T-helper 17 cell (primary cell): ENCODE data around the gene FAM168B. TPM values are rescaled to one million over a fixed set of nuclear protein-coding genes. Genes with fewer than 3 reads are reported as not detected.
A peak's percentile ranks its signal among the peaks of the same experiment; 100 is the strongest.
"Not testable (repeated sequence)": the region's sequence is repeated elsewhere in the genome, so short reads cannot be mapped to it uniquely, and the experiment has no call there.

Experiments
- ATAC-seq: fragments of 150-1000 bp; cut with Tn5 transposase; 2 replicates; pipeline ENCODE4 v1.10.0; 2021; ENCODE audit warnings: mild to moderate bottlenecking, moderate library complexity
- DNase-seq, 3 donors: peaks; one replicate each; pipeline versions ENCODE4 v3.0.0 to v3.0.0-alpha.2; 2020 to 2021
- H3K9me3 ChIP-seq: one replicate; pipeline ENCODE4 v1.7.0; 2013; ENCODE audit warnings: low read length, mild to moderate bottlenecking; ENCODE audit not compliant: control insufficient read depth, poor library complexity, severe bottlenecking
- H3K27ac Mint-ChIP-seq: one replicate; pipeline ENCODE4 v1.8.0; 2022; ENCODE audit warnings: mild to moderate bottlenecking, moderate library complexity, mixed read lengths
- H3K27me3 Mint-ChIP-seq: one replicate; pipeline ENCODE4 v1.8.0; 2022; ENCODE audit warnings: mixed read lengths
- H3K36me3 Mint-ChIP-seq: one replicate; pipeline ENCODE4 v1.8.0; 2022; ENCODE audit warnings: low read depth, mixed read lengths
- H3K4me1 Mint-ChIP-seq: one replicate; pipeline ENCODE4 v1.8.0; 2022; ENCODE audit warnings: mild to moderate bottlenecking, mixed read lengths
- H3K4me3 Mint-ChIP-seq: one replicate; pipeline ENCODE4 v1.8.0; 2022; ENCODE audit warnings: mild to moderate bottlenecking, moderate library complexity, mixed read lengths
- total RNA-seq, 4 donors: library from RNA in 2 of 4; stranded (reverse) in 2 of 4; gene quantifications; one replicate each; pipeline ENCODE4 v1.2.3 and lab custom pipeline; 2022 to 2026

Gene FAM168B
- total RNA-seq, 2 donors from 2014 or later = 56.1 to 71.2 TPM

- H3K36me3 Mint-ChIP-seq, H3K27ac Mint-ChIP-seq, H3K9me3 ChIP-seq, DNase-seq, ATAC-seq, H3K27me3 Mint-ChIP-seq: not testable (repeated sequence)
- peaks cover 36% of the 10 kb centered on the region for H3K4me1 Mint-ChIP-seq
- peak overlapping the region; percentile 22 for H3K4me3 Mint-ChIP-seq
Measured at GRCh38 chr2:131114950-131115349, 21.7 kb upstream of the FAM168B start.

- Mint-ChIP-seq H3K36me3 (peaks cover 2% of the 10 kb centered on the region), H3K27me3 (no peaks in the 10 kb centered on the region), H3K27ac (peak overlapping the region; percentile 80), H3K4me3 (no peak overlapping the region), H3K4me1 (peaks cover 38% of the 10 kb centered on the region)
- no peak for ATAC-seq
- DNase-seq = no peak
- H3K9me3 ChIP-seq = no peaks in the 10 kb centered on the region
Measured at GRCh38 chr2:131113566-131114227, 20.4 kb upstream of the FAM168B start.

- H3K27me3 Mint-ChIP-seq = no peaks in the 10 kb centered on the region
- H3K4me3 Mint-ChIP-seq = no peak overlapping the region
- H3K36me3 Mint-ChIP-seq = peaks cover 2% of the 10 kb centered on the region
- no peaks in the 10 kb centered on the region for H3K9me3 ChIP-seq
- H3K4me1 Mint-ChIP-seq = peaks cover 36% of the 10 kb centered on the region
- H3K27ac Mint-ChIP-seq = peak overlapping the region; percentile 80
- no peak for DNase-seq
- ATAC-seq = no peak
Measured at GRCh38 chr2:131112529-131112928, 19.3 kb upstream of the FAM168B start.

- ATAC-seq = no peak
Measured at GRCh38 chr2:131105950-131106801, 12.9 kb upstream of the FAM168B start.

GRCh38 chr2:131105156-131105949, 12.1 kb upstream of the FAM168B start, which contains the start of gene PLEKHB2:
PLEKHB2 (plus strand) TSS chr2:131105336; CDS start chr2:131120942, 15,606 bp downstream.
- Mint-ChIP-seq H3K27ac (peak within 1 kb of the TSS; percentile 99), H3K36me3 (peaks cover 5% of the 10 kb centered on the region), H3K4me3 (peak within 1 kb of the TSS; percentile 98), H3K4me1 (peaks cover 33% of the 10 kb centered on the region), H3K27me3 (no peaks in the 10 kb centered on the region)
- ATAC-seq (peak; percentile 76), DNase-seq (peak; percentile 92 to 95 (median 92))
- no peaks in the 10 kb centered on the region for H3K9me3 ChIP-seq

More at GRCh38 chr2:131105950-131106801, 12.9 kb upstream of the FAM168B start:
- H3K9me3 ChIP-seq = no peaks in the 10 kb centered on the region
- DNase-seq = no peak
- Mint-ChIP-seq H3K27me3 (no peaks in the 10 kb centered on the region), H3K27ac (peak overlapping the region; percentile 99), H3K36me3 (peaks cover 5% of the 10 kb centered on the region), H3K4me3 (peak overlapping the region; percentile 98), H3K4me1 (peaks cover 38% of the 10 kb centered on the region)

GRCh38 chr2:131104487-131105155, 11.4 kb upstream of the FAM168B start:
- H3K27me3 Mint-ChIP-seq = no peaks in the 10 kb centered on the region
- peaks cover 33% of the 10 kb centered on the region for H3K4me1 Mint-ChIP-seq
- peak overlapping the region; percentile 99 for H3K27ac Mint-ChIP-seq
- DNase-seq (peak; percentile 13 to 46 (median 20)), ATAC-seq (peak; percentile 80)
- peak overlapping the region; percentile 98 for H3K4me3 Mint-ChIP-seq
- H3K36me3 Mint-ChIP-seq = peaks cover 5% of the 10 kb centered on the region
- no peaks in the 10 kb centered on the region for H3K9me3 ChIP-seq

GRCh38 chr2:131103165-131103564, 9.9 kb upstream of the FAM168B start:
- Mint-ChIP-seq H3K4me3 (no peak overlapping the region), H3K27ac (no peak overlapping the region), H3K36me3 (peaks cover 5% of the 10 kb centered on the region), H3K27me3 (no peaks in the 10 kb centered on the region), H3K4me1 (peaks cover 28% of the 10 kb centered on the region)
- no peak for ATAC-seq
- DNase-seq = no peak
- H3K9me3 ChIP-seq = no peaks in the 10 kb centered on the region

GRCh38 chr2:131094463-131095281, 1.4 kb upstream of the FAM168B start:
- Mint-ChIP-seq H3K4me3 (peak overlapping the region; percentile 21), H3K4me1 (peaks cover 4% of the 10 kb centered on the region), H3K36me3 (peaks cover 2% of the 10 kb centered on the region), H3K27me3 (no peaks in the 10 kb centered on the region), H3K27ac (peak overlapping the region; percentile 98)
- H3K9me3 ChIP-seq = no peaks in the 10 kb centered on the region
- DNase-seq (no peak), ATAC-seq (no peak)

GRCh38 chr2:131093696-131094462, 619 bp upstream of the FAM168B start:
- peak overlapping the region; percentile 95 for H3K4me3 Mint-ChIP-seq
- H3K9me3 ChIP-seq = no peaks in the 10 kb centered on the region
- H3K27me3 Mint-ChIP-seq = no peaks in the 10 kb centered on the region
- ATAC-seq = peak; percentile 80
- DNase-seq = peak in 1 of 3 donors; percentile 66
- peaks cover 2% of the 10 kb centered on the region for H3K36me3 Mint-ChIP-seq
- peak overlapping the region; percentile 98 for H3K27ac Mint-ChIP-seq
- peaks cover 4% of the 10 kb centered on the region for H3K4me1 Mint-ChIP-seq

GRCh38 chr2:131092458-131093005, 728 bp downstream of the FAM168B start:
- ATAC-seq = no peak
- H3K9me3 ChIP-seq = no peaks in the 10 kb centered on the region
- H3K27me3 Mint-ChIP-seq = no peaks in the 10 kb centered on the region
- H3K27ac Mint-ChIP-seq = peak overlapping the region; percentile 85
- peak overlapping the region; percentile 78 for H3K4me3 Mint-ChIP-seq
- peaks cover 8% of the 10 kb centered on the region for H3K4me1 Mint-ChIP-seq
- no peak for DNase-seq
- peaks cover 2% of the 10 kb centered on the region for H3K36me3 Mint-ChIP-seq

GRCh38 chr2:131085646-131086045, 7.6 kb downstream of the FAM168B start:
- Mint-ChIP-seq H3K27me3 (no peaks in the 10 kb centered on the region), H3K27ac (peak overlapping the region; percentile 79), H3K36me3 (peaks cover 5% of the 10 kb centered on the region), H3K4me1 (peaks cover 28% of the 10 kb centered on the region), H3K4me3 (no peak overlapping the region)
- H3K9me3 ChIP-seq = no peaks in the 10 kb centered on the region
- DNase-seq = no peak
- ATAC-seq = no peak
